OCI-LY3 (cell line): ENCODE data around the gene GNAI3.

Experiments
- H2AFZ ChIP-seq: fragments of 200-600, 300-600 bp; shearing (Covaris generic); 2 replicates; pipeline ENCODE4 v1.6.0; 2014; ENCODE audit warnings: antibody characterized with exemption, low read depth, low read length
- H3K27ac ChIP-seq: fragments of 200-600, 300-600 bp; sonication (generic); 2 replicates; pipeline ENCODE4 v1.5.1; 2014; ENCODE audit warnings: mild to moderate bottlenecking, low read length, moderate library complexity, mixed read lengths
- H3K27me3 ChIP-seq: fragments of 200-600, 300-600 bp; sonication (generic); 2 replicates; pipeline ENCODE4 v1.6.1; 2014; ENCODE audit warnings: low read depth, low read length, mixed read lengths
- H3K36me3 ChIP-seq: fragments of 200-600, 300-600 bp; sonication (generic); replicated peaks from 2 replicates; pipeline ENCODE3; 2014; ENCODE audit warnings: low read depth, low read length, mixed read lengths
- H3K4me1 ChIP-seq: fragments of 300-600, 200-600 bp; sonication (generic); 2 replicates; pipeline ENCODE4 v1.6.1; 2014; ENCODE audit warnings: low read length, mixed read lengths
- H3K4me2 ChIP-seq: fragments of 200-600, 300-600 bp; sonication (generic); 2 replicates; pipeline ENCODE4 v1.6.1; 2014; ENCODE audit warnings: low read length, mixed read lengths
- H3K4me3 ChIP-seq: fragments of 300-600, 200-600 bp; sonication (generic); 2 replicates; pipeline ENCODE4 v1.5.1; 2014; ENCODE audit warnings: antibody characterized with exemption, mild to moderate bottlenecking, low read length, moderate library complexity
- H3K79me2 ChIP-seq: fragments of 300-600, 200-600 bp; shearing (Covaris generic); 2 replicates; pipeline ENCODE4 v1.6.1; 2014; ENCODE audit warnings: mild to moderate bottlenecking, low read length, mixed read lengths
- H3K9ac ChIP-seq: fragments of 300-600, 200-600 bp; shearing (Covaris generic); 2 replicates; pipeline ENCODE4 v1.6.0; 2014; ENCODE audit warnings: mild to moderate bottlenecking, low read length, moderate library complexity
- H3K9me3 ChIP-seq: fragments of 200-600, 300-600 bp; shearing (Covaris generic); 2 replicates; pipeline ENCODE4 v1.6.1; 2014; ENCODE audit warnings: low read length, mixed read lengths; ENCODE audit not compliant: insufficient read depth
- H4K20me1 ChIP-seq: fragments of 200-600, 300-600 bp; sonication (generic); 2 replicates; pipeline ENCODE4 v1.6.1; 2016; ENCODE audit warnings: low read length, mixed read lengths; ENCODE audit not compliant: insufficient read depth
- EZH2phosphoT487 ChIP-seq: fragments of 200-600 bp; shearing (Covaris generic); IDR thresholded peaks from 2 replicates; pipeline ENCODE4 v1.6.1; 2018; ENCODE audit warnings: antibody characterized with exemption, mixed run types, low read depth
- TF ChIP-seq, protein P1 (sequence below): fragments of 200-600, 300-600 bp; sonication (generic); IDR thresholded peaks from 2 replicates; pipeline ENCODE4 v1.5.1; 2014; ENCODE audit warnings: antibody characterized with exemption, low read length, low read depth

GNAI3 gene

DNA sequence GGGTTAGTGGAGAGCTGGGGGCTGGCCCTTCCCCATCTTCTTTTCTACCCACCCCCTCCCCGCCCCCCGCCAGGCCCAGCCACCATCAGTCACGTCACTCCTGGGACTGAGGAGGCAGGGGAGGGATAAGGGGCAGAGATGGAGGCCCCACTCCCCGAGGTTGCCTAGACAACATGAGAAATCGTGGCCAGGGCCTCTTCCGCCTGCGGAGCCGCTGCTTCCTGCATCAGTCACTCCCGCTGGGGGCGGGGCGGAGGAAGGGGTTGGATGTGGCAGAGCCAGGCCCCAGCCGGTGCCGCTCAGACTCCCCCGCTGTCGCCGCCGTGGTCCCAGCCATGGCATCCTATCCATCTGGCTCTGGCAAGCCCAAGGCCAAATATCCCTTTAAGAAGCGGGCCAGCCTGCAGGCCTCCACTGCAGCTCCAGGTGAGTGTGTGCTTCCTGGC is 72.4 kb downstream of the GNAI3 start:
- Histone ChIP-seq H3K9ac (peak overlapping the region; percentile 97), H3K79me2 (peaks cover 50% of the 10 kb centered on the region), H3K27ac (peak overlapping the region; percentile 54), H3K36me3 (no peaks in the 10 kb centered on the region), H4K20me1 (peaks cover 7% of the 10 kb centered on the region; the same call in 1 of the 2 replicates), H3K4me1 (peaks cover 13% of the 10 kb centered on the region), H3K9me3 (no peaks in the 10 kb centered on the region), H3K27me3 (no peaks in the 10 kb centered on the region), H3K4me2 (peak overlapping the region; percentile 92), H3K4me3 (peak overlapping the region; percentile 100), H2AFZ (no peak overlapping the region)
- TF ChIP-seq, protein P1, sequence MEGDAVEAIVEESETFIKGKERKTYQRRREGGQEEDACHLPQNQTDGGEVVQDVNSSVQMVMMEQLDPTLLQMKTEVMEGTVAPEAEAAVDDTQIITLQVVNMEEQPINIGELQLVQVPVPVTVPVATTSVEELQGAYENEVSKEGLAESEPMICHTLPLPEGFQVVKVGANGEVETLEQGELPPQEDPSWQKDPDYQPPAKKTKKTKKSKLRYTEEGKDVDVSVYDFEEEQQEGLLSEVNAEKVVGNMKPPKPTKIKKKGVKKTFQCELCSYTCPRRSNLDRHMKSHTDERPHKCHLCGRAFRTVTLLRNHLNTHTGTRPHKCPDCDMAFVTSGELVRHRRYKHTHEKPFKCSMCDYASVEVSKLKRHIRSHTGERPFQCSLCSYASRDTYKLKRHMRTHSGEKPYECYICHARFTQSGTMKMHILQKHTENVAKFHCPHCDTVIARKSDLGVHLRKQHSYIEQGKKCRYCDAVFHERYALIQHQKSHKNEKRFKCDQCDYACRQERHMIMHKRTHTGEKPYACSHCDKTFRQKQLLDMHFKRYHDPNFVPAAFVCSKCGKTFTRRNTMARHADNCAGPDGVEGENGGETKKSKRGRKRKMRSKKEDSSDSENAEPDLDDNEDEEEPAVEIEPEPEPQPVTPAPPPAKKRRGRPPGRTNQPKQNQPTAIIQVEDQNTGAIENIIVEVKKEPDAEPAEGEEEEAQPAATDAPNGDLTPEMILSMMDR, result no peak
- no peak for TF ChIP-seq EZH2phosphoT487

DNA sequence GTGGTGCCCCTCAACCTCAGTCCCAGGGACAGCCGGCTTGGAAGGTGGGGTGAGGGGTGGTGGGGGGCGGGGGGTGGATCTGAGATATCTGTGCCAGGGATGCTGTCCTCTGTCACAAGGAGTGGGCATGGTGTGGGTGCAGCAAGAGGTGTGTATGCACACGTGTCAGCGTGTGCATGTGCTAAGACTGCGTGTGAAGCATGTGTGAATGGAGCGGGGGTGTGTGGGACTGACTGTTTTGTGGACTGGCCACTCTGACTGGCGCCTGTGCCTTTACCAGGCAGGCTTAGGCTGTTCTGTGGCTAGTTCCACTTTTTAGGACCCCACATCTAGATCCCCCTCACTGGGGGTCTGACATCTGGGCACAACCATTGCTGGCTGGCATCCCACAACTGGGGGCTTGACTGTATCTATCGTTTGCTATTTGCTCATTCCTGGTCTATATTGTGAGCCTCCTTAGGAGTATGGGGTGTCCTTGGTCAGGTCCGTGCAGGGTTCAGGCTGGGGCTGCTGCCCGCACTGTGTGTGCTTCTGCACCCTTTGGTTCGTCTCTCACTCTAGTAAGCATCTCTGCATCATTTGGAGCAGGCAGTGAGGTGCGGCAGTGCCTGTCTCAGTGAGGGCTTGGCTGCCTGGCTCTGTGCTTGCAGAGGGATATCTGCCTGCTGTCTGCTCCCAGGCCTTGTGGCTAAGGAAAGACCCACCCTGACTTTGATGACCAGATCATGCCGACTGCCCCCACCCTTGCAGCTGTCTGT is 73.1 kb downstream of the GNAI3 start:
- Histone ChIP-seq H3K9ac (peak overlapping the region; percentile 97), H3K4me2 (peak overlapping the region; percentile 92), H3K79me2 (peaks cover 50% of the 10 kb centered on the region), H3K9me3 (no peaks in the 10 kb centered on the region), H3K4me3 (peak overlapping the region; percentile 100), H3K27me3 (no peaks in the 10 kb centered on the region), H3K4me1 (peaks cover 9% of the 10 kb centered on the region), H2AFZ (no peak overlapping the region), H4K20me1 (peaks cover 7% of the 10 kb centered on the region; the same call in 1 of the 2 replicates), H3K27ac (no peak overlapping the region), H3K36me3 (no peaks in the 10 kb centered on the region)
- TF ChIP-seq, protein P1, result no peak
- no peak for TF ChIP-seq EZH2phosphoT487

DNA sequence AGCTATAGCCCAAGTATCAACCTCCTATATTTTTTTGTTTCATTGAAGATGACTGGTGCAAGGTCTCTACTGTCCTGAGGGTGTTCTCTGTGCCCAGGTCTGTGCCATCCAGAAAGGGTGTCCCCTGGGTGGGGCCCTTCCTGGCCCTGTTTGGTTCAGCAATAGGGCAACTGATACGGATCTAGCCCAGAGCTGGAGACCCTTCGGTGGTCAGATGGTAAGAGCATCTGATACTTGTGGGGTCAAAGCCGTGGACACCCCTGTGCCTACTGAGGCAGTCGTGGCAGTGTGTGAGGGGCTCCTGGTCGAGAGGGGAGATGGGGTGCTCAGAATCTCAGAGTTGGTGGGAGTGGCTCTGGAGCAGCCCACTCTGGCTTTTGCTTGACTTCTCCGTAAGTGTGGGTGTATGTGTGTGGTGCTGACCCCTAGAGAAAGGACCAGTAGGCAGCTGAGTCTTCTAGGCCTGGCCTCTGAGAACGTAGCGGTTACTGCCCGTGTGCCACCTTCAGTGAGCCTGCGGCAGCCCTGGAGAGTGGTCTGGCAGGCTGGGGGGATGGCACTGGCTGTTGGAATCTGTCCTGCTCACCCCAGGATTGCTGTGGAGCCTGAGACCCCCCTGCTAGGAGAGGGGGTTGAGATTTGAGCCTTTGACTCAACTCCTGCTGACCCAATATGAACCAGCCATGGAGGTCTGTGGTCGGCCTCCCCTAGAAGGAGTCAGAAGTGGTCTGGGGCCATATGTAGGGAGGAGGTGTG is 73.9 kb downstream of the GNAI3 start:
- Histone ChIP-seq H3K4me1 (peaks cover 9% of the 10 kb centered on the region), H3K79me2 (peaks cover 50% of the 10 kb centered on the region), H3K9me3 (no peaks in the 10 kb centered on the region), H3K4me3 (no peak overlapping the region), H3K36me3 (no peaks in the 10 kb centered on the region), H4K20me1 (peaks cover 7% of the 10 kb centered on the region; the same call in 1 of the 2 replicates), H3K9ac (no peak overlapping the region), H3K27ac (no peak overlapping the region), H2AFZ (no peak overlapping the region), H3K27me3 (no peaks in the 10 kb centered on the region), H3K4me2 (no peak overlapping the region)
- TF ChIP-seq, protein P1, result no peak
- no peak for TF ChIP-seq EZH2phosphoT487

DNA sequence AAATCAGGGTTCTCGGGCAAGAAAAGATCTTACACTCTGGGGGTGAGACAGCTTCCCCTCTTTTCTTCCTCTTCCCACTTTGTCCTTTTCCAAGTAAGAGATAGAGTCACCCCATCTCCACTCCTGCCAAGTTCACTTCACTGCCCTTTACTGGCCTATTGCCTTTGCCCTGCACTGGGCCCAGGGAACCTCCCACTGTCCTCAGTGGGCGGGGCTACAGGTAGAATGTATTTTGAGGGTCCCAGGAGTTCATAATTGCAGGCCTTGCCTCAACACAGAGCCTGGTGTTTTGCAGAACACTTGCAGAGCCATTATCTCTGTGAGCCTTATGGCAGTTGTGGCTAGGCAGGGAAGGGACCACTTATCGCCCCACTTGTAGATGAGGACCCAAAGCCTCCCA is 74.5 kb downstream of the GNAI3 start:
- TF ChIP-seq EZH2phosphoT487, result no peak
- TF ChIP-seq, protein P1, result no peak
- H3K36me3 ChIP-seq, result no peaks in the 10 kb centered on the region
- H3K9me3 ChIP-seq, result no peaks in the 10 kb centered on the region
- H4K20me1 ChIP-seq, result peaks cover 7% of the 10 kb centered on the region; the same call in 1 of the 2 replicates
- no peak overlapping the region for H3K27ac ChIP-seq
- H3K4me1 ChIP-seq, result peaks cover 9% of the 10 kb centered on the region
- no peak overlapping the region for H3K4me2 ChIP-seq
- no peak overlapping the region for H2AFZ ChIP-seq
- H3K4me3 ChIP-seq, result no peak overlapping the region
- H3K27me3 ChIP-seq, result no peaks in the 10 kb centered on the region
- peaks cover 50% of the 10 kb centered on the region for H3K79me2 ChIP-seq
- H3K9ac ChIP-seq, result no peak overlapping the region
